Tibial nerve (tissue), 4 donors: Measurements from ENCODE around the gene GPS1.

Source experiments
- EP300 ChIP-seq, 2 donors: sonication (generic); formaldehyde crosslinking; IDR thresholded peaks; one replicate each; pipeline ENCODE4 v1.6.1; 2017; ENCODE audit warnings: antibody characterized with exemption in 2 of 2, mild to moderate bottlenecking in 1 of 2
- POLR2A ChIP-seq, 2 donors: fragments of 450-650 bp; IDR thresholded peaks; one replicate each; pipeline ENCODE4 v1.6.1; 2017; ENCODE audit warnings: antibody characterized with exemption in 2 of 2, mild to moderate bottlenecking in 2 of 2, moderate library complexity in 2 of 2
- TF ChIP-seq, protein P1 (sequence below), 5 experiments: fragments of 200-600 bp in 3 of 5; fragments of 450-650 bp in 2 of 5; sonication (generic) in 3 of 5; IDR thresholded peaks; one replicate each; pipeline ENCODE4 v1.5.1; 2016 to 2019; ENCODE audit warnings: antibody characterized with exemption in 5 of 5, mild to moderate bottlenecking in 3 of 5, moderate library complexity in 2 of 5

DNA sequence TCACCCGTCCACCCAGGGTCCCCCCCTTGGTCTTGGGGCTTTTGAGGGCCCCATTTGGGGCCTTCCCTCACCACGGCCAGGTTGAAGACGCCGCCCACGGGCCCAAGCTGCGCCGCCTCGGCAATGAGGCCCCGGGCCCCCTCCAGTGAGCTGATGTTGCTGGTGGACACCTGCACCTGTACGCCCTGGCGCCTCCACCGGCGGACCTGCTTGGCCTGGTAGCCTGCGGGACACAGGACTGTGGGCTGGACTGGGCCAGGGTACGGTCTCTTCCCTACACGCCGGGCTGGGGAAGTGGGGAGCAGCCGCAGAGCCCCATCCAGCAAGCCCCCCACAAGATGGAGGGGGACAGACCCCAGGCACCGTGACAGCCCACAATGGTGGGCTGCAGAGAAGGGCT lies 30.8 kb downstream of the GPS1 start:
- TF ChIP-seq, protein P1, sequence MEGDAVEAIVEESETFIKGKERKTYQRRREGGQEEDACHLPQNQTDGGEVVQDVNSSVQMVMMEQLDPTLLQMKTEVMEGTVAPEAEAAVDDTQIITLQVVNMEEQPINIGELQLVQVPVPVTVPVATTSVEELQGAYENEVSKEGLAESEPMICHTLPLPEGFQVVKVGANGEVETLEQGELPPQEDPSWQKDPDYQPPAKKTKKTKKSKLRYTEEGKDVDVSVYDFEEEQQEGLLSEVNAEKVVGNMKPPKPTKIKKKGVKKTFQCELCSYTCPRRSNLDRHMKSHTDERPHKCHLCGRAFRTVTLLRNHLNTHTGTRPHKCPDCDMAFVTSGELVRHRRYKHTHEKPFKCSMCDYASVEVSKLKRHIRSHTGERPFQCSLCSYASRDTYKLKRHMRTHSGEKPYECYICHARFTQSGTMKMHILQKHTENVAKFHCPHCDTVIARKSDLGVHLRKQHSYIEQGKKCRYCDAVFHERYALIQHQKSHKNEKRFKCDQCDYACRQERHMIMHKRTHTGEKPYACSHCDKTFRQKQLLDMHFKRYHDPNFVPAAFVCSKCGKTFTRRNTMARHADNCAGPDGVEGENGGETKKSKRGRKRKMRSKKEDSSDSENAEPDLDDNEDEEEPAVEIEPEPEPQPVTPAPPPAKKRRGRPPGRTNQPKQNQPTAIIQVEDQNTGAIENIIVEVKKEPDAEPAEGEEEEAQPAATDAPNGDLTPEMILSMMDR (IDR thresholded peaks at IDR 0.05), result no peak
- TF ChIP-seq POLR2A (IDR thresholded peaks at IDR 0.05) (no peak), EP300 (IDR thresholded peaks at IDR 0.05) (no peak)
